H9 (cell line): ENCODE measurements around the gene SUN2. TPM values are rescaled to one million over a fixed set of nuclear protein-coding genes. Genes with fewer than 3 reads are reported as not detected.

Experiments
- DNase-seq: peaks from one replicate; pipeline ENCODE4 v3.0.0-alpha.2; 2017
- H2AFZ ChIP-seq: one replicate; pipeline ENCODE4 v1.6.1; 2013; ENCODE audit warnings: mild to moderate bottlenecking, low read length, control low read depth, moderate library complexity
- H2AK5ac ChIP-seq: 2 replicates; pipeline ENCODE4 v1.6.1; 2013; ENCODE audit warnings: low read length, control low read depth, mixed read lengths; ENCODE audit not compliant: insufficient read length
- H2BK120ac ChIP-seq: one replicate; pipeline ENCODE4 v1.6.1; 2013; ENCODE audit warnings: low read depth, mild to moderate bottlenecking, low read length, control low read depth, inconsistent platforms; ENCODE audit not compliant: poor library complexity, severe bottlenecking
- H2BK12ac ChIP-seq: 2 replicates; pipeline ENCODE4 v1.6.1; 2013; ENCODE audit warnings: low read length, control low read depth, mixed read lengths, low read depth; ENCODE audit not compliant: insufficient read length
- H2BK15ac ChIP-seq: 2 replicates; pipeline ENCODE4 v1.6.1; 2013; ENCODE audit warnings: low read depth, low read length, control low read depth
- H2BK20ac ChIP-seq: one replicate; pipeline ENCODE4 v1.6.1; 2013; ENCODE audit warnings: low read depth, mild to moderate bottlenecking, low read length, control low read depth, inconsistent platforms; ENCODE audit not compliant: poor library complexity, severe bottlenecking
- H2BK5ac ChIP-seq: 2 replicates; pipeline ENCODE4 v1.6.1; 2013; ENCODE audit warnings: low read length, control low read depth, mixed read lengths; ENCODE audit not compliant: insufficient read length
- H3K14ac ChIP-seq: 2 replicates; pipeline ENCODE4 v1.6.1; 2013; ENCODE audit warnings: low read length, control low read depth; ENCODE audit not compliant: insufficient read depth
- H3K18ac ChIP-seq: 2 replicates; pipeline ENCODE4 v1.6.1; 2013; ENCODE audit warnings: low read depth, mild to moderate bottlenecking, mixed read lengths, low read length, control low read depth; ENCODE audit not compliant: insufficient read length
- H3K23ac ChIP-seq: 2 replicates; pipeline ENCODE4 v1.6.1; 2013; ENCODE audit warnings: low read length, control low read depth, mixed read lengths, low read depth; ENCODE audit not compliant: insufficient read length
- H3K23me2 ChIP-seq: 2 replicates; pipeline ENCODE4 v1.6.1; 2013; ENCODE audit warnings: low read depth, mild to moderate bottlenecking, mixed read lengths, low read length, control low read depth; ENCODE audit not compliant: insufficient read length, poor library complexity, severe bottlenecking
- H3K27ac ChIP-seq: 2 replicates; pipeline ENCODE4 v1.5.1; 2013; ENCODE audit warnings: low read length, control low read depth, mixed read lengths, low read depth; ENCODE audit not compliant: insufficient read length
- H3K27me3 ChIP-seq: 2 replicates; pipeline ENCODE4 v1.6.1; 2013; ENCODE audit warnings: low read length, control low read depth, inconsistent platforms; ENCODE audit not compliant: insufficient read depth
- H3K4ac ChIP-seq: 2 replicates; pipeline ENCODE4 v1.6.1; 2013; ENCODE audit warnings: low read depth, mild to moderate bottlenecking, control low read depth, inconsistent platforms, low read length, moderate library complexity
- H3K4me1 ChIP-seq: 2 replicates; pipeline ENCODE4 v1.6.1; 2013; ENCODE audit warnings: low read length, control low read depth, inconsistent platforms; ENCODE audit not compliant: insufficient read depth
- H3K4me2 ChIP-seq: 2 replicates; pipeline ENCODE4 v1.6.1; 2013; ENCODE audit warnings: low read length, control low read depth, mixed read lengths; ENCODE audit not compliant: insufficient read length, insufficient read depth
- H3K56ac ChIP-seq: 2 replicates; pipeline ENCODE4 v1.6.1; 2013; ENCODE audit warnings: low read depth, mild to moderate bottlenecking, mixed read lengths, low read length, control low read depth; ENCODE audit not compliant: insufficient read length
- H3K79me1 ChIP-seq: 2 replicates; pipeline ENCODE4 v1.6.1; 2013; ENCODE audit warnings: low read depth, mild to moderate bottlenecking, moderate library complexity, low read length, control low read depth, inconsistent platforms; ENCODE audit not compliant: insufficient read depth, poor library complexity, severe bottlenecking
- H3K79me2 ChIP-seq: 2 replicates; pipeline ENCODE4 v1.6.1; 2013; ENCODE audit warnings: low read length, control low read depth, inconsistent platforms; ENCODE audit not compliant: insufficient read depth
- H3K9ac ChIP-seq: 2 replicates; pipeline ENCODE4 v1.6.1; 2013; ENCODE audit warnings: low read length, control low read depth, mixed read lengths; ENCODE audit not compliant: insufficient read length; ENCODE audit errors: extremely low read depth
- H3K9me3 ChIP-seq: one replicate; pipeline ENCODE4 v1.6.1; 2013; ENCODE audit warnings: low read depth, low read length, inconsistent platforms; ENCODE audit not compliant: control insufficient read depth
- H3T11ph ChIP-seq: one replicate; pipeline ENCODE4 v1.6.1; 2013; ENCODE audit warnings: mild to moderate bottlenecking, low read length, control low read depth, inconsistent platforms
- H4K20me1 ChIP-seq: one replicate; pipeline ENCODE4 v1.6.1; 2013; ENCODE audit not compliant: control insufficient read depth, insufficient read length, insufficient read depth
- H4K5ac ChIP-seq: 2 replicates; pipeline ENCODE4 v1.6.1; 2013; ENCODE audit warnings: low read depth, mild to moderate bottlenecking, mixed read lengths, low read length, control low read depth; ENCODE audit not compliant: insufficient read length
- H4K8ac ChIP-seq: replicated peaks from 2 replicates; pipeline ENCODE4 v1.6.1; 2013; ENCODE audit warnings: low read length, control low read depth, mixed read lengths, low read depth; ENCODE audit not compliant: insufficient read length
- H4K91ac ChIP-seq: 2 replicates; pipeline ENCODE4 v1.6.1; 2013; ENCODE audit warnings: low read depth, mild to moderate bottlenecking, moderate library complexity, mixed read lengths, low read length, control low read depth; ENCODE audit not compliant: insufficient read length
- H3K27ac Mint-ChIP-seq, 3 experiments: 2 replicates in 2 of 3; 3 replicates in 1 of 3; pipeline ENCODE4 v1.8.0; 2020 to 2021; ENCODE audit warnings: mixed read lengths in 3 of 3, mild to moderate bottlenecking in 1 of 3, moderate library complexity in 1 of 3
- H3K27me3 Mint-ChIP-seq: 2 replicates; pipeline ENCODE4 v1.8.0; 2021; ENCODE audit warnings: low read depth, mild to moderate bottlenecking, moderate library complexity, mixed read lengths
- H3K36me3 Mint-ChIP-seq, 3 experiments: 2 replicates in 2 of 3; 3 replicates in 1 of 3; pipeline ENCODE4 v1.8.0; 2020 to 2021; ENCODE audit warnings: low read depth in 3 of 3, mixed read lengths in 3 of 3; ENCODE audit not compliant: insufficient read depth in 1 of 3
- H3K4me1 Mint-ChIP-seq, 2 experiments: 2 replicates each; pipeline ENCODE4 v1.8.0; 2020; ENCODE audit warnings: mixed read lengths in 2 of 2
- H3K4me3 Mint-ChIP-seq, 2 experiments: 2 replicates in 1 of 2; 3 replicates in 1 of 2; pipeline ENCODE4 v1.8.0; 2020 to 2021; ENCODE audit warnings: mild to moderate bottlenecking in 2 of 2, mixed read lengths in 2 of 2, moderate library complexity in 1 of 2
- H3K9me3 Mint-ChIP-seq, 2 experiments: 2 replicates in 1 of 2; 3 replicates in 1 of 2; pipeline ENCODE4 v1.8.0; 2020; ENCODE audit warnings: mild to moderate bottlenecking in 2 of 2, mixed read lengths in 2 of 2, moderate library complexity in 1 of 2
- WGBS: extraction: QIAGEN DNeasy Blood & Tissue Kit; methylation state at CpG from one replicate; pipeline ENCODE4 v1.1.7; 2013; ENCODE audit warnings: missing lambda C conversion rate, low lambda C conversion rate, mixed read lengths; ENCODE audit not compliant: insufficient read length; ENCODE audit errors: extremely low coverage; 5-methylcytosine and 5-hydroxymethylcytosine counted together
- total RNA-seq: library from RNA; stranded (reverse); gene quantifications from 2 replicates; pipeline ENCODE4 v1.2.1, GENCODE V29; 2021
- TF ChIP-seq, protein P1 (sequence below): fragments of 200-600 bp; sonication (generic); conservative IDR thresholded peaks from 3 replicates; pipeline ENCODE4 v1.8.0; 2021; ENCODE audit warnings: antibody characterized with exemption, mild to moderate bottlenecking

Gene SUN2
- total RNA-seq, 1 experiment from 2014 or later: 12.0 TPM

DNA sequence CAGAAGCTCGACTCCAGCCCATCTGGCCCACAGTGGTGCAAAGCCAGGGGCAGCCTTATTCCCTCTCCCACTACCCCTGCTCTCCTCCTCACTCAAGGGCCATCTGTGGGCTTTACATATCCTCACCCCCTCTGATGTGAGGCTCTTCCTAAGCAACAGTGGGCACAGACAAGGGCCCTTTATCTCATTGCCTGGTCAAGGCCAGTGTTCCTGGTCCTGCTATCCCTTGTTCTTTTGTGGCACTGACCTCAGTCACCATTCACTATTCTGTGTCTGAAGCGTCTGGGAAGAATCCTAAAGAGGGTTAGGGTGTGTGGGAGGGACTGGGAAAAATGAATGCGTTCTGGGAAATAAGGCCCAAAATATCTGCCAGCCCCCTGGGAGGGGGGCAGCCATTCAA, 30.8 kb upstream of the SUN2 start:
- no peak overlapping the region for H2BK15ac ChIP-seq
- no peaks in the 10 kb centered on the region for H3K79me1 ChIP-seq
- H2BK5ac ChIP-seq: no peak overlapping the region
- H3K4ac ChIP-seq: no peak overlapping the region
- H3K27ac ChIP-seq: no peak overlapping the region
- H3K79me2 ChIP-seq: no peaks in the 10 kb centered on the region
- no peak overlapping the region for H3K9ac ChIP-seq
- no peak overlapping the region for H2BK120ac ChIP-seq
- H3K23me2 ChIP-seq: no peaks in the 10 kb centered on the region
- Mint-ChIP-seq H3K27ac (no peak overlapping the region), H3K4me3 (no peak overlapping the region), H3K27me3 (no peaks in the 10 kb centered on the region), H3K9me3 (no peaks in the 10 kb centered on the region), H3K4me1 (peaks cover 8 to 13% of the 10 kb centered on the region in 2 experiments), H3K36me3 (peaks cover 0 to 2% (median 0%) of the 10 kb centered on the region in 3 experiments; a peak in 1 of 7 replicates)
- no peak overlapping the region for H3K14ac ChIP-seq
- H3K27me3 ChIP-seq: no peaks in the 10 kb centered on the region
- no peaks in the 10 kb centered on the region for H3K9me3 ChIP-seq
- H4K91ac ChIP-seq: no peak overlapping the region
- no peaks in the 10 kb centered on the region for H3K4me1 ChIP-seq
- peak overlapping the region; percentile 21 for H2BK12ac ChIP-seq
- no peak overlapping the region for H2AFZ ChIP-seq
- no peak overlapping the region for H3T11ph ChIP-seq
- TF ChIP-seq, protein P1, sequence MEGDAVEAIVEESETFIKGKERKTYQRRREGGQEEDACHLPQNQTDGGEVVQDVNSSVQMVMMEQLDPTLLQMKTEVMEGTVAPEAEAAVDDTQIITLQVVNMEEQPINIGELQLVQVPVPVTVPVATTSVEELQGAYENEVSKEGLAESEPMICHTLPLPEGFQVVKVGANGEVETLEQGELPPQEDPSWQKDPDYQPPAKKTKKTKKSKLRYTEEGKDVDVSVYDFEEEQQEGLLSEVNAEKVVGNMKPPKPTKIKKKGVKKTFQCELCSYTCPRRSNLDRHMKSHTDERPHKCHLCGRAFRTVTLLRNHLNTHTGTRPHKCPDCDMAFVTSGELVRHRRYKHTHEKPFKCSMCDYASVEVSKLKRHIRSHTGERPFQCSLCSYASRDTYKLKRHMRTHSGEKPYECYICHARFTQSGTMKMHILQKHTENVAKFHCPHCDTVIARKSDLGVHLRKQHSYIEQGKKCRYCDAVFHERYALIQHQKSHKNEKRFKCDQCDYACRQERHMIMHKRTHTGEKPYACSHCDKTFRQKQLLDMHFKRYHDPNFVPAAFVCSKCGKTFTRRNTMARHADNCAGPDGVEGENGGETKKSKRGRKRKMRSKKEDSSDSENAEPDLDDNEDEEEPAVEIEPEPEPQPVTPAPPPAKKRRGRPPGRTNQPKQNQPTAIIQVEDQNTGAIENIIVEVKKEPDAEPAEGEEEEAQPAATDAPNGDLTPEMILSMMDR: no peak
- no peak overlapping the region for H2AK5ac ChIP-seq
- no CpG with 5 or more reads among the region's 3 CpGs for WGBS
- no peak overlapping the region for H4K5ac ChIP-seq
- DNase-seq: no peak
- H4K8ac ChIP-seq: no peak overlapping the region
- no peak overlapping the region for H3K23ac ChIP-seq
- H2BK20ac ChIP-seq: no peak overlapping the region
- no peak overlapping the region for H3K18ac ChIP-seq
- H3K4me2 ChIP-seq: no peak overlapping the region
- no peak overlapping the region for H3K56ac ChIP-seq
- H4K20me1 ChIP-seq: no peaks in the 10 kb centered on the region
